Stimulated activated CD4-positive, alpha-beta T cell treated with anti-CD3 and anti-CD28 coated beads, Interleukin-15, amount 100 ng/mL, for 24 hours (primary cell): Measurements from ENCODE around the gene MID1.

Experiments used
- DNase-seq: peaks from one replicate; pipeline ENCODE4 v3.0.0-alpha.2; 2020

Gene MID1

DNA sequence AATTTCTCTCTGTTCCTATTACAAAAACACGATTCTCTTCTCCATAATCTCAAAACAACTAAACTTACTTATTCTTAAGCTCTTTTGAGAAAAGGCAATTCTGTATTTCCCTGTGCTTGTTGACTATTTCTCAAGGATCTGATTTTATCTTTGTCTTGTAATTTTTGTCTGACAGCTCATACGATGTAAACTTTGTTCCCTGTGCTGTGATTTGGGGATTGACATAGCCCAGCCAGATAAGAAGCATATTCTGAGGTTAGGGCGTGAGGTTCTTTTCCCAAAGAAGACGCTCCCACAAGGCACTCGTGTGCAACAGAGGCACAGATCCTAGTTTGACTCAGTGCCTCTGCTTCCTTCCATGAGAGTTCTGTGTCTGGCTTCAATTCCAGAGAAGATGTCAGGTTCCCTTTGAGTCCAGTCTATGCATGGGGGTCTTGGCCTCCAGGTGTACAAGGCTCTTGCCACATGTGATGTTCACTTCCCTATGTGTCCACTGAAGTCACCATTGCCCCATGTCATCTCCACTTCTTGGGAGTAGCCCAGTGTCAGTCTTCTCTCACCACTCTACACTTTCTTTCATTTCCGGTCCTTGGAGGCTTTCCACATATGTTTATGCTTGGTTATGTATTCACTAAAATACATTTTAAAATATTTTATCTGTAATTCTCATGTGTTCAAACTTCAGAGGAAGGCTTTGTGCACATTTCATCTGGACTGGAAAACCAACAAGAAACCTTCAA is 94.8 kb downstream of the MID1 start:
- no peak for DNase-seq

DNA sequence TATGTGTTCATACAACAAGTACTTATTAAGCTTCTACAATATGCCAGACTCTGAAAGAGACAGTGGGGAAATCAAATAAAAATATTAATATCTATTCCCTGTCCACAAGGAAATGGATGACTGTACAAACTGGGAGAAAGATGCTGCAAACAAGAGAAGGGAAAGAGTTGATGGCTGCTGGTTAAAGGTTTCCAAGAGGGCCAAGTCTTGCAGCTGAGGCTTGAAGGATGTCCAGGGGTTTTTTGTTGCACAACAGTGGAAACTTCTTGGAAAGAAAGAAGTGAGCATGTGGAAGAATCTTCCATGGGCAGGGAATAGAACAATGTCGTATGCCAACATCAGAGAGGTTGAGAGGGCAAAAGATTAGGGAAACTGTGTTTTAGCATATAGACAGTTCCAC is 95.8 kb downstream of the MID1 start:
- no peak for DNase-seq

DNA sequence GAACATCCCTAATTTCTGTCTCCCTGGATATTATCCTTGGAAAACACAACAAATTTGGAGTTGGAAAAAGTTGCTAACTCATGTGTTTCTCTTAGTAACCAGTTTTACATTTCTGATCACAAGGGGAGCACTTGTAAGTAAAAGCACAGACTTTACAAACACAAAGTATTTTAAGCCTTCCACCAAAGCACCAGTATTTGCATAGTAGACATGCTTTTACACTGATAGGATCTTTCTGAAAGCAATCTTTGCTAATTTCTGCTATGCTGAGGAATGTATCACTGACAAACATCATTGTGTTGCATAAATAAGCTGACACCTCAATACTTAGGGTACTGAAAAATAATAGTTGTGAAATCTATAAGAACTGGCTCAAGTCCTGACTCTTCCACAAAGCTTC is 100.6 kb downstream of the MID1 start:
- DNase-seq, result no peak

DNA sequence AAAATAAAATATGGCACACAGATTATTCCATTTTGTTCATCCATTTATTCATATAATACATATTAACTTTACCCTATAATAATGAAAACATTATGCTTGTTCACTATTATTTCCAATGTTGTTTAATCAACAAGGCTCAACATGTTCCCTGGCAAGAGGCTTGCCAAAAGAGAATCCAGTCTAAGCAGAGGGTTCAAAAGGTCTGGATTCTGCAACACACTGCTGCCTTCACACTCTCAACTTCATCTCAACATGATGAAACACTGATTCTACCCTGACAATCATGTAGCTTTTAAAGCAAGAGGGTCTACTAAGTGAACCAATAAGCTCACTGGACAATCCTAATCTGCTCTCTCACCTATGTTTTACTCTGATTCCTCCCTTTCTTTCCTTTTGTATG is 101.1 kb downstream of the MID1 start:
- DNase-seq, result no peak

DNA sequence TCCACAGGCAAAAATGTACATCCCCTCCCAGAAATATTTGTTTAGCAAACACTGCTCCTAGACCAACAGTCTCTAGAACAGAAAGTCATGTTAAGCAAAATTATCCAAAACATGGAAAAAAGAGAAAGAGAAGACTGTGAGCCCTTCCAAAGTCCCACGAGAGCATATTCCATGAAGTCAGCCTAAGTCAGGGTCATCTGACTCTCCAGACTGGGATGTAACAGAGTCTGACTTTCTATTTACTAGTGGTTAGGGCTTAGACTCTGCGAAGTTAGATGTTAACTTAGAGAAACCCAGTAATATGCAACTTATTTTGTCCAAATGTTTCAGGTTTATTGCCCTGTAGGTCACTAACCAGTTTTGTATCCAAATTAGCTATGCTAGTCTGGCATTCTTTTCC is 102.3 kb downstream of the MID1 start:
- DNase-seq, result no peak

DNA sequence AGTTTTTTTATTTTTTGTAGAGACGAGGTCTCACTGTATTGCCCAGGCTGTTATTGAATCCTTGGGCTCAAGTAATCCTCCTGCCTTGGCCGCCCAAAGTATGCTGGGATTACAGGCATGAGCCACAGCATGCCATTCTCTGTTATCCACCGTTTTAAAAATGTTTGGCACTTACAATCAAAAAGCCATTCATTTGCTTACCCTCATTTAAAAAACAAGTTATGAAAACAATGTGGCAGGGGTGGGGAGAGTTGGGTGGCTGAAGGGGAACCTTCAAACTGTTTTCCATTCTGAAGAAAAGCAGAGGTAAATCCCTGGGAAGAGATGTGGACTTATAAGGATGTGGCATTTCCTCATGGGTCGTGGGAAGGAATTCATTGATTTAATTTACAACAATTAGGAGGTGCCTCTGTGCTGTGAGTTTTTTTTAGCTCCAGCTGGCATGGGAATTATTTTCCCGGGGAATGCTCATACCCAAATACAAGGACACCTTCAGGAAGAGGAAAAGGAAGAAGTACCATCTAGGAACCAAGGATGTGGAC is 103.5 kb downstream of the MID1 start:
- no peak for DNase-seq

DNA sequence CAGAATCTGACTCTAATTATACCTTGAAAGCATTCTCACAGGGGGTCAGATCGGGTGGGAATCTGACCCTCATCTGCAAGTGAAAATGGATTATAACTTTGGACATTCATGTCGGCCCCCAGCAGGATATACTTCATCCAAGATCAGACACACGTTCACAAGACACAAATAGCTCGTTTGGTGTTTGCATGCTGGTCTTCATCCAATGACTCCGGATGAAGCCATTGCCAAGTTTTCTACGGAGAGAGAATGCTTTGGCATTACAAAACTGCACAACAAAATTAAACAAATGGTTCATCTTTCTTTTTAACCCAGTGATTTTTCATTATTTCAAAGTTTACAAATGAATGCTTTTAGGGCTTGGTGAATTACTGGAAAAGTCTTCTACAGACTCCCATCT is 105.5 kb downstream of the MID1 start:
- DNase-seq, result no peak

DNA sequence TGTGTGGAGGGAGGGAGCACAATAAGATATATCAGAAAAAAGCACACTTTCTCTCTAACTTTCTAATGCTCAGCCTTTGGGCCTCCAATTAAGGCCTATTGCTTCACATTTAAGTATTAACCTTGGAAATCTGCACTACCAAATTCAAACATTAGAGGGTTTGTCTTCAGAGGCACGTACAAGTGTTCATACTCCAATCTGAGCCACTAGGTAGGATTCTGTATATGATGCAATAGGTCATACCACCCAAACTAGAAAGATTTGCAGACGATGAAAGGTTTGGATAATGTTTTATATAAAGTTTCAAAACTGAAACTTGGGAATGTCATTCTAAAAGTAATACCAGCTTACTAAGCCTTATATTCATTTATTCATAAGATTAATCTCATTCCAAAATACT is 106.4 kb downstream of the MID1 start:
- no peak for DNase-seq

DNA sequence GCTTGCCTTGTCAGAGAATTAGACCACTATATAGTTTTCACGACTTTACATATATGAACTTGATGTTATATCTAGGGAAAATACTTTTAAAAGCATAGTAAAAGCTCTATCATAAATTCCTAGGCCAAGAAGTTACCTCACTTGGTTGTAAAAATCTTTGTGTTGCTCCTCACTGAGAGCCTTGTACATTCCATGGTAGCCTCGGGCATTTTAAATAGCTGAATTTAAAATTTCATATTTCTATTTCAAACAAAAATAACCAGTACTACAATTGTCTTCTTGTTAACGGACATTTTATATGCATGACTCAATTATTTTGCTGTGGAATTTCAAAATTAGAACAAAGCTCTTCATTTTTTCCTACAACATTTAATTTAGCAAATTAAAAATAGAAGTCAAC is 107.6 kb downstream of the MID1 start:
- no peak for DNase-seq

DNA sequence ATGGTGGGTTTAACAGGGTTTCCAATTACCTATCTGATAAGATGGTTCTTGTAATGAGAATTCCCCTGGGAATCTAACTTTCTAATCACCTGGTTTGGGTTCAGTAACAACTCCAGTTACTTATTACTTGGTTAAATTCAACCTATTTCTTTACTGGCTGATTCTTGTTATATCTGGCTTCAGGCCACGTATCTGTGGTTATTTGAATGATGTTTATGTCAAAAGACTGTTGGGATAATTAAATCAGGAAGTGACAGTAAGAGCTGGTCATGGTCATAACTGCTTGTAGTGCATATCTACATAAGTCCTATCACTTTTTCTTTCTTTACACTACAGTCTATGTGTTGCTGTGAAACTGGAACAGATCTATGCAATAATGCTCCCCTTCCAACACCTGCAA is 108.1 kb downstream of the MID1 start:
- no peak for DNase-seq

DNA sequence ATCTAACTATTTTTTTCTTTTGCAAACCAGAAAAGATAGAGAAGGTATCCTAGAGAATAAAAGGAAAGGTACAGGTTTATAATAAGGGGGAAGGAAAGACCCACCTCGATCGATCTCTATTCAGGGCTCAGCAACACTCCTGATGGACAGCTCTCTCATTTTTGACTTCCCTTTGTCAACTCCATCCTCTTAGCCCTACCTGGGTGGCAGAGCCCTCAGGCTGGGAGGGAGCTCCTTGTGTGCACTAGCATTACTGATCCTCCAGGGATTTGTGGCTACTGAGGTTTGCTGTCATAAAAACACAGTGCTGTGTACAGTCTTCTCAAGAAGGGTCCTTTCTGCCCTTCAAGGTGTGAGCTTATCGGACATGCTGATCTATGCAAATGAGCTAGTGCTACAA is 111.0 kb downstream of the MID1 start:
- no peak for DNase-seq

DNA sequence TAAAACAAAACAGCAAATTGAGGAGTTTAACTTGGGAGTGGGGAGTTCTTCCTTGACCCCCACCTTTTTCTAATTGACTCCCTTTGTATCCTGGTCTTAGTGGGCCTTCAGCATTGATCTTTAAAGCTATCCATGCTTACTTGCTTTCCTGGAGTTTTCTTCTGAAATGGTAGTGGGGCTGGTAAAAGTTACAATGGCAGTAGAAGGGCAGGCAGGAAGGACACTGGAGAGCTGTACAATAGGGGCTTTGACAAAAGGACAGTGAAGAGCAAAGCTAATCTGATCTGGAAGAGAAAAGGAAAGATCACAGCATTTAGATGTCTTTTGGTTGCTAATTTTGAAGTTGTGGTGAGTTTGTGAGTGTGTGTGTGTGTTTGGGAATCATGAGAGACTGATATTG is 111.5 kb downstream of the MID1 start:
- no peak for DNase-seq

DNA sequence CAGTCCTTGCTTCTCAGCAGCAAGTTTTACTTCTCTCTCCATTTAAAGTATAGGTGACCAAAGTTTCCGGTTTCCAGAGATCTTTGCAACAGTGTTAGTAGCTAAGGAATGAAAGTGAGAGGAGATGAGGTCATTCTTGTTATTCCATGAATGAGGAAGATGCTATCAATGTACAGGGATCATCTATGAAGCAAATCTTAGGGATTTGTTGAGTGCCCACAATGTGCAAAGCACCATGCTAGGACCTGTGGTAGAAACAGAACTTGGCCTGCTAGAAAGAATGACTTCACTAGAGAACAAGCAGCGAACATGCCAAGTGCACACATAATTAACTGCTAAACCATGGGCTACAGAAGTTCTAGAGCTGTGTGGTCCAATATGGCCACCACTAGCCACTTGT is 112.5 kb downstream of the MID1 start:
- no peak for DNase-seq

DNA sequence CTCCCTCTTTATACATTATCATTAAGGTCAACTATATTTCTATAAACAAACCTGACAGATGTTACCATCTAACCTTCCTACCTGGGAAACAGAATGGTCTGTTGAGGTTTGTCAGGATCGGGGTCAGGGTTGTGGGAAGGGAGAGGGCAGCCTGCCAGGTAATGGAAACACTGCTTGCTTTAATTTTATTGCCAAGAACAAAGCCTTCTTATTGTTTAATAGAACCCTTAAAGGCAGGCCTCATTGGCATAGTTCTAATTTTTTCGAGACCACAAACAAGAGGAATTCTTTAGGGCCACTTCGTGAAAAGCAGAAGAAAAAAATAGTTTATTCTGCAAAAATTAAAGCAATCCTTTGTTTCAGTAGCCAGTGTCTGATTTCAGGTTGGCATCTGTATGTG is 113.2 kb downstream of the MID1 start:
- DNase-seq, result no peak

DNA sequence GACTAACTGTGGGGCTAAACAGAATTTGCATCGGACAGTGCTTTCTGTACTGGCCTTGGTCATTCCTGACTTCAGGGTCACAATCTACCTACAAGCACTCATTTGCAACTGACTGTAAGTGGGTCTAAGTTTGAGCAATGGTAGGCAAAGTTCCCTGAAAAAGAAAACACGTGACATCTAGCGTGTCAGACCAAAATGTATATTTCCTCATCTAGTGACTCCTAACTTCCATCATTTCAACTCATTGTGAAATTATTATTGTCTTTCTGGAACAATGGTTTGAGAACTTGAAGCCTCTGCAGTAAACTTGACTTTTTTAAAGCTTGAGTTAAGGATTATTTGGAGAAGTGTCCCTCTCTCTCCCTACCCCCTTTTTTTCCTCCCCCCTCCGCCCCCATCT is 113.6 kb downstream of the MID1 start:
- no peak for DNase-seq

DNA sequence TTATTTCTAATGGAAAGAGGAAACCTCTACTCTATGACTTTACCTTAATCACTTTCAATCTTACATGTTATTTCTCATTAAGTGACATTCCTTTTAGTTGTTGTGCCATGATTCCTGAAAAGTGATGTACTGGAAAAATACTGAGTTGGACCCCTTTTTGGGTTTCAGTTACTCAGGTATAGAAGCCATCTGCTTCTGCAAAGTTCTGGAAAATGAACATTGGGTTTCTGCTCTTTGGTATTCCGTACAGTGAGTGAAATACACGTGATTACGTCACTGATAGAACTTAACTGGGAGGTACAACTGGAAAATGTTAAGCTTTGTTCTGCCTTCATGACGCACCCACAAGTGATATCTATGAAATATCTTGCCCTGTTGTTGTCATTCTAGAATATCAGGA is 114.7 kb downstream of the MID1 start:
- no peak for DNase-seq

DNA sequence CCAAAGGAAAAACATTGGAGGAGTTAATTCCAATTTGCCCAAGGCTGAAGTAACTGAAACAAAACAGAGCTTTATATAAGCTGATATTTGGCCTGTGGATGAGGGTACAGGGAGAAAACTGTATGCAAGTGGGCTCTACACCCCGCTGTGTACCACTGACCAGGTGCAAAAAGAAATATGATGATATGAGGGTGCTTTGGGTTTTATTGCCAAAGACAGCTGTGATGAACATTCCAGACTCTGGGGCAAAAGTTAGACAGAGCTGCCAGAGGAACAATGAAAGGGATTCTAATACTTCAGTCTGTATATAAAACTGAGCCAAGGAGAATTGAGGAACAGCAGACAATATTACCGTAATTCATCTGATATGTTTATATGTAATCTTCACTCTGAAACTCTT is 117.4 kb downstream of the MID1 start:
- DNase-seq, result no peak

DNA sequence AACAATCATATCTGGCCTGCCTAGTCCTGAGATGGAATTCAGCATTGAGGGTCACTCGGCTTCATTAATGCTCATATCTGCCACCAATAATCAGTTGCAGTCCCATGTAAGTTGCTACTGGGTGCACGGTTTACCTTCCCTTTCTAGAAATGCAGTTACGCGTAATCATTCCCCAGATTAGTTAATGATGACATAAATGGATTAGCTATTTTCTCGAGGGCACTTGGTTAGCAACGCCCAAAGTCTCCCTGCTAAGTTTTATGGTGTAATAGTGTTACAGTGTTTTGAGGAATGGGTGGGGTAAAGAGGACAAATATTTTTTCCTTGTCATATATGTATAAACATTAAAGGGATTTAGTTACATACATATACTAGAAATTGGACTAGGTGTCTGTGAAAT is 118.8 kb downstream of the MID1 start:
- no peak for DNase-seq

DNA sequence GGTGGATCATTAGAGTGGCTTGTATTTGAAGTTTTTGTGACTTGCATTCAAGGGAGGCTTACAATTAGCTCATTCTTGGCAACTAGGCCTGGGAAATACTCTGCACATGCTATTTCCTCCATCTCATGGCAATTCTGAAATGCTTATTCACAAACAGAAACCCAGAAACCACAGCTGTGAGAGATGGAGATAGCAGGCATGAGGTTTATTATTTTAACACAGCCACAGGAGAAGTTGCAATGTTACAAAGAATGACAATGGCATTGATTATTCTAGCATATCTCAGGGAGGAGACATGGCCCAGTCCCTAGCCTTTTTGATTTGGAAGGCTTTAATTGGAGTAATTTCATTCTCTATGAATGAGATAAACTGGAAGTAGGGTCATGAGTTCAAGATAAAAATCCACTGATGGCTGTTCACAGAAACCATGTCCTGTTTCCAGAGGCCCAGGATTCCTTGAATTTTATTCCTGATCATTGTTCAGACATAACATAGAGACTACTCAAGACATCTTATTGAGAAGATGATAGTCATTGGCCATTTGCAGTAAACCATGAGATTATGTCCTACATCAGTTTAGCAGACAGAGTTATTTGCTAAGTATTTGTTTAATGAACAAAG is 123.9 kb downstream of the MID1 start:
- DNase-seq, result no peak

DNA sequence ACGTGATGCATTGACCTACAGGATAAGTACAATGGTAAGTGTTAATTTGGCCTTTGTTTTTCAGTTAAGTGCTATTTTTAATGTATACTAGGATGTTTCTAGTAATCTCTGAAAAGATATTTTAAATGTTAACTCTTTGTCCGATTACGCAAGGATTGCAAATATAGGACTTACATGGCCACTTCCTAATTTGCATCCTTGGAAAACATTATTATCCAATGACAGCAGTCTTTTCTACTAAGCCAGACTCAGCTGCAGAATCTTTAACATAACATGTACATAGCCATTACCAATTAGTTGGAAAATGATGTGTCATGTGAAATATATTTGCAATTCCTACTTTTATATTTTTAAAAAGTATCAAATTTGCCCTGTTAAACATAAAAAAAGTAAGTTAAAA is 124.7 kb downstream of the MID1 start:
- no peak for DNase-seq

DNA sequence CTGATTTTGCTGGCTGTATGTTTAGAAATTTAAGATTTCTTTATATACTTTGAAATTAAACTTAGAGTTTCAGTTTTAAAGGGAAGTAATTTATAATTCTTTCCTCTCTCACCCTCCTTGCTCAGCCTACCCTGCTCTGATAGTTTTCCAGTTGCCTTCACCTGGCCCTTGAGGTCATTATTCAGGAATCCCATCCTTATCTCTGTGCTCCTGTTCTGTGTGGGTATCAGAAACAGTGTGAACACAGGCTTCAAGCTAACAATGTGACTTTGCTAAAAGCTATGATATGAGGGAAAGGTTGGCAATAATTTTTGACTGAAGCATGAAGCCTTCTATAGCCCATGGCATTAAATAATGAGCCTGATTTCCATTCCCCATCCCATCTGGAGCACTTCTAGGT is 128.1 kb downstream of the MID1 start:
- DNase-seq, result no peak

DNA sequence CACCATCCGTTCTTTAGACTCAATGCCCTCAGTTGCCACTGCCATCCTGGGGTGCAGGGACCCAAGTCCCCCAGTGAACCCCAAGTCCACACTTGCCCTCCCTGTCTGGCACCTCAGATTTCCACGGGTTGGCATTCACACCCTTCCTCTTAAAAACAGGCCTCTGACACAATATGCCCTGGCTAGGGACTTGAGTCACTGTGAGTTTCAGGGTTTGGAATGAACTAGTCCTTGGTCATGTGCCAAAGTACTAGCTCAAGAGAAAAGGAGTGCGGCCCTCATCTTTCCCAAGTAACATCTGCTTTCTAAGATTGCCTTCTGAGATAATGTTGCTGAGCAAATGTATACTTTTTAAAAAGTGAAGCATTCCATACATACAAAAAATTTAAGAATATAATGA is 134.0 kb downstream of the MID1 start:
- DNase-seq, result no peak

DNA sequence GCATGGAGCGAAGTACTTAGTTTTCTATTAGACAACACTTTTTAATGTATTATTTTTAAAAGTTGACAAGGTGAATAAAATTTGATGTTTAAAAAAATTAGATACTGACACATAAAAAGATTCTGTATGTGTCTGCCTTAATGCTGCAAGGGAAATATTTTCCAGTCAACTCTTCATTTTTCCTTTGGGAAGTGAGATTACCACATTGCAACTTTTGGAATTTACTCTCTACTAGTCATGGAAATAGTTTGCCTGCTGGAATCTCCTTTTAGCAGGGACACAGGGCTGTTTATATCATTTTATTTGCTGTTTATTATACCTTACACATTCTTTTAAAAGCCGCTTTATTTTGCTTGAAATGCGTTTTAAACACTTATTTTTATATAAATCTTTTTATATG is 135.1 kb downstream of the MID1 start:
- DNase-seq, result no peak

DNA sequence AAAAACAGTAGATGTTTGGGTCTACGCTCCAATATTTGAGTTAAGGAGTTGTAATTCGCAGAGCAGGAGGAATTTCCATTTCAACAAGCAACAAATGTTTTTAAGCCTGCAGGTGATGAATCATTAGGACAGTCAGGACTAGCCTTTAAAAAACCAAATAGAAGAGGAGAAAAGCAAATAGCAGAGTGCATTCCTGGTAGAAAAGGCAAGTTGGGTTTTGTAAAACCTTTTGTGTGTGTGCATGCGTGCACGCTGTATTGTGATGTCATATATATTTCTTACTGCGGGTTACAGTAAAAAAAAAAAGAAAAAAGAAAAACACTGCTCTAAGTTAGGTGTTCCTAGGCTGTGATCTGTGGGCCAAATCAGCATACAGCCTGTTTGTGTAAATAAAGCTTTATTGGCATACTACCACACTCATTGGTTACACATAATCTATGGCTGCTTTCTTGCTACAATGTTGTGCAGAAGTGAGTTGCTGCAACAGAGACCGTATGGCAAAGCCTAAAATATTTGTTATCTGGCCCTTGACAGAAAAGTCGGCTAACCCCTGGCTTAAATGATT is 135.6 kb downstream of the MID1 start:
- DNase-seq, result no peak
